ENCODE results near the gene EPS8L3.

- TF ChIP-seq TAF1 (IDR thresholded peaks at IDR 0.05; ENCODE audit: borderline replicate concordance, insufficient read depth, low read length) = no peak
- TF ChIP-seq SIN3A (IDR thresholded peaks at IDR 0.05; ENCODE audit: borderline replicate concordance, insufficient read depth, low read length) = no peak
- TF ChIP-seq REST (IDR thresholded peaks at IDR 0.05; ENCODE audit: insufficient read depth in 1 of 2, low read depth in 2 of 2, low read length in 2 of 2) = no peak
- TF ChIP-seq POLR2AphosphoS5 (IDR thresholded peaks at IDR 0.05; ENCODE audit: low read depth, low read length) = no peak
- no peak for TF ChIP-seq FOXP2 (optimal IDR thresholded peaks at IDR 0.05; ENCODE audit: borderline replicate concordance, extremely low read depth, extremely low read length, insufficient read depth)
Observed at GRCh38 chr1:109812691-109813393, 49.1 kb upstream of the EPS8L3 start.

Measured in PFSK-1 (cell line).